ENCODE measurements around the gene PLEKHA8. TPM values are rescaled to one million over a fixed set of nuclear protein-coding genes. Genes with fewer than 3 reads are reported as not detected.
A peak's percentile ranks its signal among the peaks of the same experiment; 100 is the strongest.

The PLEKHA8 gene
- total RNA-seq, 1 experiment from 2014 or later: 38.1 TPM

- Mint-ChIP-seq H3K27me3 (ENCODE audit: low read depth) (no peaks in the 10 kb centered on the region), H3K4me3 (no peak overlapping the region), H3K4me1 (peaks cover 7% of the 10 kb centered on the region), H3K9me3 (no peaks in the 10 kb centered on the region), H3K27ac (no peak overlapping the region), H3K36me3 (peaks cover 7% of the 10 kb centered on the region)
- DNase-seq (ENCODE audit: low spot score) (no peak), ATAC-seq (no peak)
- POLR2A ChIA-PET: interaction anchor here (0.7 kb wide), 1 partner anchor 89 kb away, joined by 3 read pairs; no protein-coding TSS in a partner anchor
- TF ChIP-seq E2F1 (CRISPR knock-in tag; IDR thresholded peaks at IDR 0.05) (no peak), AFF4 (CRISPR knock-in tag; IDR thresholded peaks at IDR 0.05; ENCODE audit: borderline replicate concordance) (no peak), ZBTB21 (CRISPR knock-in tag; IDR thresholded peaks at IDR 0.05; ENCODE audit: borderline replicate concordance) (no peak)
- TF ChIP-seq, protein P1, sequence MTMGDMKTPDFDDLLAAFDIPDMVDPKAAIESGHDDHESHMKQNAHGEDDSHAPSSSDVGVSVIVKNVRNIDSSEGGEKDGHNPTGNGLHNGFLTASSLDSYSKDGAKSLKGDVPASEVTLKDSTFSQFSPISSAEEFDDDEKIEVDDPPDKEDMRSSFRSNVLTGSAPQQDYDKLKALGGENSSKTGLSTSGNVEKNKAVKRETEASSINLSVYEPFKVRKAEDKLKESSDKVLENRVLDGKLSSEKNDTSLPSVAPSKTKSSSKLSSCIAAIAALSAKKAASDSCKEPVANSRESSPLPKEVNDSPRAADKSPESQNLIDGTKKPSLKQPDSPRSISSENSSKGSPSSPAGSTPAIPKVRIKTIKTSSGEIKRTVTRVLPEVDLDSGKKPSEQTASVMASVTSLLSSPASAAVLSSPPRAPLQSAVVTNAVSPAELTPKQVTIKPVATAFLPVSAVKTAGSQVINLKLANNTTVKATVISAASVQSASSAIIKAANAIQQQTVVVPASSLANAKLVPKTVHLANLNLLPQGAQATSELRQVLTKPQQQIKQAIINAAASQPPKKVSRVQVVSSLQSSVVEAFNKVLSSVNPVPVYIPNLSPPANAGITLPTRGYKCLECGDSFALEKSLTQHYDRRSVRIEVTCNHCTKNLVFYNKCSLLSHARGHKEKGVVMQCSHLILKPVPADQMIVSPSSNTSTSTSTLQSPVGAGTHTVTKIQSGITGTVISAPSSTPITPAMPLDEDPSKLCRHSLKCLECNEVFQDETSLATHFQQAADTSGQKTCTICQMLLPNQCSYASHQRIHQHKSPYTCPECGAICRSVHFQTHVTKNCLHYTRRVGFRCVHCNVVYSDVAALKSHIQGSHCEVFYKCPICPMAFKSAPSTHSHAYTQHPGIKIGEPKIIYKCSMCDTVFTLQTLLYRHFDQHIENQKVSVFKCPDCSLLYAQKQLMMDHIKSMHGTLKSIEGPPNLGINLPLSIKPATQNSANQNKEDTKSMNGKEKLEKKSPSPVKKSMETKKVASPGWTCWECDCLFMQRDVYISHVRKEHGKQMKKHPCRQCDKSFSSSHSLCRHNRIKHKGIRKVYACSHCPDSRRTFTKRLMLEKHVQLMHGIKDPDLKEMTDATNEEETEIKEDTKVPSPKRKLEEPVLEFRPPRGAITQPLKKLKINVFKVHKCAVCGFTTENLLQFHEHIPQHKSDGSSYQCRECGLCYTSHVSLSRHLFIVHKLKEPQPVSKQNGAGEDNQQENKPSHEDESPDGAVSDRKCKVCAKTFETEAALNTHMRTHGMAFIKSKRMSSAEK (CRISPR knock-in tag; IDR thresholded peaks at IDR 0.05; ENCODE audit: borderline replicate concordance): no peak
- CTCF ChIA-PET: interaction anchor here (0.6 to 4.1 kb wide), 3 partner anchors 8 to 117 kb away, joined by 3 to 26 read pairs (median 10); no protein-coding TSS in a partner anchor
Observed at GRCh38 chr7:30072735-30073134, 44.5 kb downstream of the PLEKHA8 start.

- TF ChIP-seq ATF6 (CRISPR knock-in tag; IDR thresholded peaks at IDR 0.05) (no peak), GRHL2 (CRISPR knock-in tag; IDR thresholded peaks at IDR 0.05; ENCODE audit: insufficient replicate concordance, severe bottlenecking) (no peak), ERG (CRISPR knock-in tag; IDR thresholded peaks at IDR 0.05) (no peak), ZNF121 (CRISPR knock-in tag; IDR thresholded peaks at IDR 0.05) (no peak), CREB1 (CRISPR knock-in tag; IDR thresholded peaks at IDR 0.05) (no peak), RORB (CRISPR knock-in tag; IDR thresholded peaks at IDR 0.05) (no peak)
- TF ChIP-seq, protein P1 (CRISPR knock-in tag; IDR thresholded peaks at IDR 0.05; ENCODE audit: borderline replicate concordance): no peak
- TF ChIP-seq, protein P2, sequence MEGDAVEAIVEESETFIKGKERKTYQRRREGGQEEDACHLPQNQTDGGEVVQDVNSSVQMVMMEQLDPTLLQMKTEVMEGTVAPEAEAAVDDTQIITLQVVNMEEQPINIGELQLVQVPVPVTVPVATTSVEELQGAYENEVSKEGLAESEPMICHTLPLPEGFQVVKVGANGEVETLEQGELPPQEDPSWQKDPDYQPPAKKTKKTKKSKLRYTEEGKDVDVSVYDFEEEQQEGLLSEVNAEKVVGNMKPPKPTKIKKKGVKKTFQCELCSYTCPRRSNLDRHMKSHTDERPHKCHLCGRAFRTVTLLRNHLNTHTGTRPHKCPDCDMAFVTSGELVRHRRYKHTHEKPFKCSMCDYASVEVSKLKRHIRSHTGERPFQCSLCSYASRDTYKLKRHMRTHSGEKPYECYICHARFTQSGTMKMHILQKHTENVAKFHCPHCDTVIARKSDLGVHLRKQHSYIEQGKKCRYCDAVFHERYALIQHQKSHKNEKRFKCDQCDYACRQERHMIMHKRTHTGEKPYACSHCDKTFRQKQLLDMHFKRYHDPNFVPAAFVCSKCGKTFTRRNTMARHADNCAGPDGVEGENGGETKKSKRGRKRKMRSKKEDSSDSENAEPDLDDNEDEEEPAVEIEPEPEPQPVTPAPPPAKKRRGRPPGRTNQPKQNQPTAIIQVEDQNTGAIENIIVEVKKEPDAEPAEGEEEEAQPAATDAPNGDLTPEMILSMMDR (IDR thresholded peaks at IDR 0.05): no peak
- no peaks in the 10 kb centered on the region for H3K27me3 Mint-ChIP-seq (ENCODE audit: low read depth)
- H3K9me3 Mint-ChIP-seq: no peaks in the 10 kb centered on the region
- H3K4me3 Mint-ChIP-seq: no peak overlapping the region
- no peak overlapping the region for H3K27ac Mint-ChIP-seq
- ChIA-PET POLR2A (no interaction called here), CTCF (interaction anchor here (0.5 to 4.1 kb wide), 10 partner anchors 10 to 606 kb away, joined by 3 to 26 read pairs (median 5); no protein-coding TSS in a partner anchor)
- DNase-seq (ENCODE audit: low spot score): no peak
- H3K36me3 Mint-ChIP-seq: peaks cover 14% of the 10 kb centered on the region
- peaks cover 7% of the 10 kb centered on the region for H3K4me1 Mint-ChIP-seq
- peak; percentile 36; the same call in 1 of the 2 replicates for ATAC-seq
Observed at GRCh38 chr7:30074422-30075030, 46.3 kb downstream of the PLEKHA8 start.
